ENCODE measurements around the gene RRAGD. TPM values are rescaled to one million over a fixed set of nuclear protein-coding genes. Genes with fewer than 3 reads are reported as not detected.
A peak's percentile ranks its signal among the peaks of the same experiment; 100 is the strongest.

The RRAGD gene
- polyA plus RNA-seq, 1 of the 3 experiments (the other 2 are of a cell fraction): 0.07 TPM

DNA sequence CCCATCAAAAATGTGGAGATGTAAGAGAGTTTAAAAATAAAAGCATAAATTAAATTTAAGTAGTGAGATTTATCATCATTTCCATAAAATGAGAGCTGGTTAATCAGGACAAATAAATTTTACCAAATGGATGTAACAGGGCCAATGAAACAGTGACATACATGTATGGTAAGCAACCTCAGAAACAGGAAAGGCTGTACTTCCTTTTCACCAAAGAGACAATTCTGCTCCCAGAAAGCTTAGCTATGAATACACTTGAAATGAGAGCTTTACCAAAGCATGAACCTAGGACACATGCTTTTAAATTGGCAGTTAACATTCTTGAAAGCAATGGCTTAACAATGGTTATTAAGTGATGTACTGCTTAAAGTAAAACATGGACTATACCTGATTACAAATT, 47.5 kb downstream of the RRAGD start:
- H3K27ac ChIP-seq (ENCODE audit: low read depth in 2 of 2, low read length in 1 of 2): no peak overlapping the region
- H3K4me3 ChIP-seq (ENCODE audit: low read depth in 2 of 2, low read length in 1 of 2): no peak overlapping the region
- H3K9me3 ChIP-seq: no peaks in the 10 kb centered on the region
- H2AFZ ChIP-seq (ENCODE audit: low read depth): no peak overlapping the region
- DNase-seq: no peak
- no peaks in the 10 kb centered on the region for H3K36me3 ChIP-seq (replicated peaks in 1 of 2; ENCODE audit: control insufficient read depth in 1 of 2, insufficient read depth in 2 of 2, low read length in 1 of 2)
- H3K4me2 ChIP-seq: no peak overlapping the region
- CTCF ChIA-PET: interaction anchor here (1.2 to 5.9 kb wide), 4 partner anchors 7 to 382 kb away, joined by 3 to 50 read pairs (median 19); partner anchors contain the start of gene UBE2J1
- peaks cover 9% of the 10 kb centered on the region for H3F3A ChIP-seq (replicated peaks; ENCODE audit: insufficient read depth)
- no peaks in the 10 kb centered on the region for H4K20me1 ChIP-seq (ENCODE audit: insufficient read depth)
- H3K79me2 ChIP-seq (ENCODE audit: insufficient read depth): no peaks in the 10 kb centered on the region
- no peaks in the 10 kb centered on the region; a peak in 1 of 4 replicates for H3K4me1 ChIP-seq (ENCODE audit: control insufficient read depth in 1 of 2, insufficient read depth in 2 of 2, low read depth in 1 of 2, low read length in 1 of 2)
- no peaks in the 10 kb centered on the region for H3K27me3 ChIP-seq (ENCODE audit: insufficient read depth)
- H3K9me2 ChIP-seq: no peaks in the 10 kb centered on the region
- TF ChIP-seq, protein P1, sequence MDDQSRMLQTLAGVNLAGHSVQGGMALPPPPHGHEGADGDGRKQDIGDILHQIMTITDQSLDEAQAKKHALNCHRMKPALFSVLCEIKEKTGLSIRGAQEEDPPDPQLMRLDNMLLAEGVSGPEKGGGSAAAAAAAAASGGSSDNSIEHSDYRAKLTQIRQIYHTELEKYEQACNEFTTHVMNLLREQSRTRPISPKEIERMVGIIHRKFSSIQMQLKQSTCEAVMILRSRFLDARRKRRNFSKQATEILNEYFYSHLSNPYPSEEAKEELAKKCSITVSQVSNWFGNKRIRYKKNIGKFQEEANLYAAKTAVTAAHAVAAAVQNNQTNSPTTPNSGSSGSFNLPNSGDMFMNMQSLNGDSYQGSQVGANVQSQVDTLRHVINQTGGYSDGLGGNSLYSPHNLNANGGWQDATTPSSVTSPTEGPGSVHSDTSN (IDR thresholded peaks at IDR 0.05): no peak
- TF ChIP-seq SMC3 (IDR thresholded peaks at IDR 0.05; ENCODE audit: low read depth, low read length): no peak
- no peak for TF ChIP-seq JUND (IDR thresholded peaks at IDR 0.05)
- no peak for TF ChIP-seq MEF2A (IDR thresholded peaks at IDR 0.05; ENCODE audit: borderline replicate concordance, low read depth)
- TF ChIP-seq RXRA (IDR thresholded peaks at IDR 0.05; ENCODE audit: borderline replicate concordance, low read depth): no peak
- TF ChIP-seq EZH2phosphoT487 (IDR thresholded peaks at IDR 0.05; ENCODE audit: borderline replicate concordance, low read depth): no peak
- no peak for TF ChIP-seq CHD2 (IDR thresholded peaks at IDR 0.05; ENCODE audit: low read length, partially characterized antibody)
- TF ChIP-seq ZBTB33 (IDR thresholded peaks at IDR 0.05; ENCODE audit: borderline replicate concordance, low read depth): no peak
- POLR2A ChIA-PET: no interaction called here
- H3K9ac ChIP-seq: no peak overlapping the region

GRCh38 chr6:89361171-89361570, 50.9 kb downstream of the RRAGD start:
- Histone ChIP-seq H3K4me1 (ENCODE audit: control insufficient read depth in 1 of 2, insufficient read depth in 2 of 2, low read depth in 1 of 2, low read length in 1 of 2) (no peaks in the 10 kb centered on the region; a peak in 1 of 4 replicates), H3F3A (replicated peaks; ENCODE audit: insufficient read depth) (peaks cover 9% of the 10 kb centered on the region), H3K9me3 (no peaks in the 10 kb centered on the region), H3K9ac (no peak overlapping the region), H3K27ac (ENCODE audit: low read depth in 2 of 2, low read length in 1 of 2) (0 out of 4 replicates have a peak overlapping the region, but pooled peaks of 1 of the 2 experiments have one; percentile 6), H3K4me2 (no peak overlapping the region), H4K20me1 (ENCODE audit: insufficient read depth) (no peaks in the 10 kb centered on the region), H3K36me3 (replicated peaks in 1 of 2; ENCODE audit: control insufficient read depth in 1 of 2, insufficient read depth in 2 of 2, low read length in 1 of 2) (no peaks in the 10 kb centered on the region), H3K27me3 (ENCODE audit: insufficient read depth) (no peaks in the 10 kb centered on the region), H3K79me2 (ENCODE audit: insufficient read depth) (no peaks in the 10 kb centered on the region), H2AFZ (ENCODE audit: low read depth) (0 out of 2 replicates have a peak overlapping the region, but pooled peaks have one; percentile 13), H3K4me3 (ENCODE audit: low read depth in 2 of 2, low read length in 1 of 2) (no peak overlapping the region), H3K9me2 (no peaks in the 10 kb centered on the region)
- TF ChIP-seq NFIC (IDR thresholded peaks at IDR 0.05; ENCODE audit: borderline replicate concordance) (no peak), RAD21 (IDR thresholded peaks at IDR 0.05; ENCODE audit: low read length) (no peak), RFX5 (IDR thresholded peaks at IDR 0.05; ENCODE audit: low read length) (no peak), FOSL2 (IDR thresholded peaks at IDR 0.05; ENCODE audit: borderline replicate concordance, low read depth) (no peak), MEF2A (IDR thresholded peaks at IDR 0.05; ENCODE audit: borderline replicate concordance, low read depth) (no peak), USF1 (IDR thresholded peaks at IDR 0.05; ENCODE audit: borderline replicate concordance, low read depth) (no peak), MAX (IDR thresholded peaks at IDR 0.05; ENCODE audit: low read depth) (no peak), GABPA (IDR thresholded peaks at IDR 0.05; ENCODE audit: low read depth) (no peak), SMC3 (IDR thresholded peaks at IDR 0.05; ENCODE audit: low read depth, low read length) (no peak), TCF12 (IDR thresholded peaks at IDR 0.05) (no peak), MXI1 (IDR thresholded peaks at IDR 0.05; ENCODE audit: low read depth, low read length) (no peak), NRF1 (IDR thresholded peaks at IDR 0.05; ENCODE audit: low read depth, low read length) (no peak), POLR2AphosphoS5 (IDR thresholded peaks at IDR 0.05; ENCODE audit: low read depth, low read length) (no peak), RXRA (IDR thresholded peaks at IDR 0.05; ENCODE audit: borderline replicate concordance, low read depth) (no peak), EP300 (IDR thresholded peaks at IDR 0.05; ENCODE audit: borderline replicate concordance in 1 of 2, low read depth in 1 of 2, low read length in 1 of 2) (no peak)
- TF ChIP-seq, protein P2, sequence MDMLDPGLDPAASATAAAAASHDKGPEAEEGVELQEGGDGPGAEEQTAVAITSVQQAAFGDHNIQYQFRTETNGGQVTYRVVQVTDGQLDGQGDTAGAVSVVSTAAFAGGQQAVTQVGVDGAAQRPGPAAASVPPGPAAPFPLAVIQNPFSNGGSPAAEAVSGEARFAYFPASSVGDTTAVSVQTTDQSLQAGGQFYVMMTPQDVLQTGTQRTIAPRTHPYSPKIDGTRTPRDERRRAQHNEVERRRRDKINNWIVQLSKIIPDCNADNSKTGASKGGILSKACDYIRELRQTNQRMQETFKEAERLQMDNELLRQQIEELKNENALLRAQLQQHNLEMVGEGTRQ (IDR thresholded peaks at IDR 0.05; ENCODE audit: borderline replicate concordance, low read depth, low read length): no peak
- ChIA-PET POLR2A (interaction anchor here (0.9 kb wide), 1 partner anchor 14 kb away, joined by 3 read pairs; no protein-coding TSS in a partner anchor), CTCF (interaction anchor here (1.3 to 5.9 kb wide), 2 partner anchors 9 to 11 kb away, joined by 3 to 50 read pairs; partner anchors contain the start of gene UBE2J1)
- DNase-seq: no peak
- 94% methylated on average over 2 of the region's 2 CpGs for WGBS (ENCODE audit: low lambda C conversion rate)
